ENCODE measurements around the gene GJB5. TPM values are rescaled to one million over a fixed set of nuclear protein-coding genes. Genes with fewer than 3 reads are reported as not detected.

The GJB5 gene
- total and polyA plus RNA-seq, 2 of the 8 experiments (the other 6 are each of a cell fraction or from before 2014, with no cell fraction given) = 0.86 to 3.1 TPM

GRCh38 chr1:34786521-34787325 is 31.9 kb downstream of the GJB5 start:
- Histone ChIP-seq H3K27me3 (replicated peaks in 1 of 4; ENCODE audit: control insufficient read depth in 3 of 4, extremely low read depth in 1 of 4, insufficient read depth in 3 of 4, low read length in 3 of 4) (peaks cover 0 to 8% (median 4%) of the 10 kb centered on the region in 4 experiments; a peak in 5 of 7 replicates), H3K79me1 (ENCODE audit: low read depth, low read length) (no peaks in the 10 kb centered on the region), H2BK5ac (ENCODE audit: low read depth, low read length) (0 out of 2 replicates have a peak overlapping the region, but pooled peaks have one; percentile 8), H4K8ac (ENCODE audit: extremely low read depth, insufficient read depth, low read length) (no peak overlapping the region), H2BK20ac (ENCODE audit: low read length) (peak overlapping the region; percentile 41; the same call in 1 of the 2 replicates), H3K4ac (replicated peaks; ENCODE audit: insufficient read length, low read depth, low read length) (no peak overlapping the region), H3K56ac (replicated peaks; ENCODE audit: insufficient read length, low read depth, low read length) (no peak overlapping the region), H3K9me3 (ENCODE audit: insufficient read depth in 2 of 2, low read depth in 1 of 2, low read length in 1 of 2) (no peaks in the 10 kb centered on the region), H3K4me3 (ENCODE audit: extremely low read depth in 1 of 4, insufficient read depth in 2 of 4, low read depth in 3 of 4, low read length in 4 of 4) (no peak overlapping the region), H3K9ac (replicated peaks in 1 of 4; ENCODE audit: extremely low read depth in 1 of 4, low read depth in 3 of 4, low read length in 3 of 4) (no peak overlapping the region), H4K20me1 (replicated peaks in 1 of 2; ENCODE audit: control insufficient read depth in 1 of 2, insufficient read depth in 2 of 2, low read length in 2 of 2) (no peaks in the 10 kb centered on the region), H3K4me1 (replicated peaks in 1 of 4; ENCODE audit: control insufficient read depth in 3 of 4, insufficient read depth in 4 of 4, low read length in 3 of 4) (peaks cover 0 to 9% (median 4%) of the 10 kb centered on the region in 4 experiments; a peak in 4 of 7 replicates), H3K4me2 (ENCODE audit: insufficient read depth in 1 of 2, low read depth in 2 of 2, low read length in 2 of 2) (no peak overlapping the region), H2BK120ac (replicated peaks; ENCODE audit: low read depth, low read length) (no peak overlapping the region), H3K36me3 (ENCODE audit: control insufficient read depth in 2 of 4, insufficient read depth in 4 of 4, low read length in 3 of 4) (no peaks in the 10 kb centered on the region), H3K23ac (ENCODE audit: insufficient read length) (no peak overlapping the region), H4K91ac (replicated peaks; ENCODE audit: insufficient read length, low read length) (no peak overlapping the region), H3K18ac (ENCODE audit: extremely low read depth, low read length) (no peak overlapping the region), H3K14ac (ENCODE audit: insufficient read length) (no peak overlapping the region), H2BK15ac (ENCODE audit: low read length) (no peak overlapping the region), H2AK5ac (ENCODE audit: low read depth, low read length) (no peak overlapping the region), H4K5ac (ENCODE audit: insufficient read length, low read depth, low read length) (no peak overlapping the region), H3K79me2 (ENCODE audit: control insufficient read depth in 1 of 2, insufficient read depth in 2 of 2, low read length in 2 of 2) (no peaks in the 10 kb centered on the region), H2BK12ac (ENCODE audit: low read depth, low read length) (0 out of 2 replicates have a peak overlapping the region, but pooled peaks have one; percentile 1), H3K23me2 (ENCODE audit: low read depth, low read length) (peaks cover 3% of the 10 kb centered on the region; the same call in 1 of the 2 replicates), H2AFZ (ENCODE audit: low read length) (no peak overlapping the region), H3K27ac (ENCODE audit: low read depth, low read length) (no peak overlapping the region)
- CTCF ChIA-PET (ENCODE audit: partially characterized antibody) = interaction anchor here (0.6 to 12.6 kb wide), 27 partner anchors 10 to 469 kb away, joined by 3 to 230 read pairs (median 5); partner anchors contain the start of gene SMIM12
- peak; percentile 93 for TF ChIP-seq RAD21 (IDR thresholded peaks at IDR 0.05 in 1 of 2, conservative IDR thresholded peaks at IDR 0.05 in 1 of 2; ENCODE audit: low read depth in 2 of 2, low read length in 2 of 2)
- no peak for TF ChIP-seq ATF3 (IDR thresholded peaks at IDR 0.05; ENCODE audit: insufficient read depth, low read depth, low read length)
- peak; percentile 90 to 97 (median 93) for TF ChIP-seq CTCF (IDR thresholded peaks at IDR 0.05; ENCODE audit: control extremely low read depth in 1 of 3, insufficient read depth in 1 of 3, low read depth in 1 of 3, low read length in 3 of 3)
- TF ChIP-seq SIRT6 (IDR thresholded peaks at IDR 0.05; ENCODE audit: low read length) = no peak
- peak in 1 of 2 experiments; percentile 59; a peak in 1 of 4 replicates for TF ChIP-seq SIN3A (conservative IDR thresholded peaks at IDR 0.05 in 1 of 2, IDR thresholded peaks at IDR 0.05 in 1 of 2; ENCODE audit: low read depth in 1 of 2, low read length in 2 of 2)
- FAIRE-seq (peak; percentile 83), DNase-seq (ENCODE audit: low read depth in 1 of 2, low spot score in 2 of 2) (peak in 1 of 2 experiments; percentile 73)
- POLR2A ChIA-PET (ENCODE audit: partially characterized antibody) = no interaction called here
- WGBS, 2 experiments (ENCODE audit: extremely low coverage in 1 of 2, insufficient coverage in 1 of 2, insufficient read length in 1 of 2, insufficient replicate concordance in 2 of 2, low coverage in 1 of 2, low lambda C conversion rate in 2 of 2, missing lambda C conversion rate in 1 of 2) = 53% methylated on average over 14 of the region's 14 CpGs; no CpG with 5 or more reads in 1 of the 2 experiments

All from H1 (cell line).